ENCODE results near the gene FSTL5.
A peak's percentile ranks its signal among the peaks of the same experiment; 100 is the strongest.
"Not testable (repeated sequence)": the region's sequence is repeated elsewhere in the genome, so short reads cannot be mapped to it uniquely, and the experiment has no call there.

The FSTL5 gene

GRCh38 chr4:162163892-162164759 is at the start of gene FSTL5:
Gene FSTL5, minus strand, starts transcription at chr4:162164000. Its CDS starts 52,604 bp downstream, at chr4:162111396.
- DNase-seq, result peak; percentile 95

- DNase-seq, result no peak
Measured at GRCh38 chr4:162209706-162210105, 45.9 kb upstream of the FSTL5 start.

GRCh38 chr4:162203478-162203877 is 39.7 kb upstream of the FSTL5 start:
- not testable (repeated sequence) for DNase-seq

GRCh38 chr4:162201673-162202072 is 37.9 kb upstream of the FSTL5 start:
- DNase-seq, result no peak

GRCh38 chr4:162170509-162170908 is 6.7 kb upstream of the FSTL5 start:
- DNase-seq, result no peak

GRCh38 chr4:162164906-162165510 is 1.2 kb upstream of the FSTL5 start:
- peak; percentile 7 for DNase-seq

GRCh38 chr4:162162672-162163071 is 1.1 kb downstream of the FSTL5 start:
- DNase-seq, result peak; percentile 30

- no peak for DNase-seq
Measured at GRCh38 chr4:162157241-162157640, 6.6 kb downstream of the FSTL5 start.

- peak; percentile 50 for DNase-seq
Measured at GRCh38 chr4:162154862-162155540, 8.8 kb downstream of the FSTL5 start.

- DNase-seq, result no peak
Measured at GRCh38 chr4:162151850-162152249, 11.9 kb downstream of the FSTL5 start.

GRCh38 chr4:162151386-162151785 is 12.4 kb downstream of the FSTL5 start:
- DNase-seq, result no peak

GRCh38 chr4:162149644-162150043 is 14.2 kb downstream of the FSTL5 start:
- no peak for DNase-seq

- DNase-seq, result no peak
Measured at GRCh38 chr4:162140051-162140683, 23.6 kb downstream of the FSTL5 start.

- no peak for DNase-seq
Measured at GRCh38 chr4:162139412-162139811, 24.4 kb downstream of the FSTL5 start.

- DNase-seq, result peak; percentile 23
Measured at GRCh38 chr4:162131256-162131655, 32.5 kb downstream of the FSTL5 start.

GRCh38 chr4:162126729-162127128 is 37.1 kb downstream of the FSTL5 start:
- peak; percentile 82 for DNase-seq

- DNase-seq, result peak; percentile 94
Measured at GRCh38 chr4:162117051-162117450, 46.7 kb downstream of the FSTL5 start.

- DNase-seq, result peak; percentile 81
Measured at GRCh38 chr4:162116095-162116779, 47.6 kb downstream of the FSTL5 start.

GRCh38 chr4:162115333-162115732 is 48.5 kb downstream of the FSTL5 start:
- peak; percentile 91 for DNase-seq

- peak; percentile 84 for DNase-seq
Measured at GRCh38 chr4:162111078-162111477, 52.7 kb downstream of the FSTL5 start.

- DNase-seq, result no peak
Measured at GRCh38 chr4:162104459-162105124, 59.2 kb downstream of the FSTL5 start.

- not testable (repeated sequence) for DNase-seq
Measured at GRCh38 chr4:162103908-162104307, 59.9 kb downstream of the FSTL5 start.

Measured in NCI-H82 (cell line).